GM18868 (cell line): ENCODE data around the gene GRK3.

Source experiments
- ATAC-seq: cut with Tn5 transposase; IDR thresholded peaks from one replicate; pipeline ENCODE4 v1.9.1; 2021; ENCODE audit warnings: mild to moderate bottlenecking, moderate library complexity; ENCODE audit not compliant: unreplicated experiment

The GRK3 gene

DNA sequence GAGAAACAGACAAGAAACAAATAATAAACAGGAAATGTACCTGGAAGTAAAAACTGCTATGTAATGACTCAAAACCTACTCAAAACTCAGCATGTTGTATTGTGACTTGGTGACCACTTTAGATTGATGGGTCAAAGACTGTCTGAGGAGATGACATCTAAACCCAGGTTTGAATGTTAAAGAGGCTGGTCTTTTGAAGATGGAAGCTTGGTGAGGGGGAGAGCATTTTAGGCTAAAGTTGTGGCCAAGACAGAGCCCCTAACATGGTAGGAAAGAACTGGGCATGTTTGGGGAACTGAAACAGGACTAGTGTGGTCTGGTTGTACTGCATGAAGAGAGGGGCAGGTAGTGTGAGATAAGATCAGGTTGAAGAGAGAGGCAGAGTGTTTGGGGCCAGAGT, 92.2 kb downstream of the GRK3 start:
- peak; percentile 94 for ATAC-seq

DNA sequence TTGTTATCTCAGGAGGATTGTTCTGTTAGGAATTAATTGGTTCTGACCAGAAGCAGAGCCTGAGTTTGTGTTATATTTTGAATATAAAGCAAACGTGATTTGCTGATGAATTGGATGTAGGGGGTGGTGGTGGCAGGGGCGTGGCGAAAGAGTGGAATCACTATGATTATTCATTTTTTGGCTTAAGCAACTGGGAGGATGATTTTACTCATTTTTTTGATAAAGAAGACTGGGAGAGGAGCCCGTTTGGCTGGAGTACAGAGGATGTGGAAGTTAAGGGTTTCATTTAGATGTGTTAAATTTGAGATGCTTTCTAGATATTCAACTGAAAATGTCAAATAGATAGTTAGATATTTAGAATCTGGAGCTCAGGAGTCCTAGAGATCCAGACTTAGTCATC, 94.2 kb downstream of the GRK3 start:
- ATAC-seq, result no peak

DNA sequence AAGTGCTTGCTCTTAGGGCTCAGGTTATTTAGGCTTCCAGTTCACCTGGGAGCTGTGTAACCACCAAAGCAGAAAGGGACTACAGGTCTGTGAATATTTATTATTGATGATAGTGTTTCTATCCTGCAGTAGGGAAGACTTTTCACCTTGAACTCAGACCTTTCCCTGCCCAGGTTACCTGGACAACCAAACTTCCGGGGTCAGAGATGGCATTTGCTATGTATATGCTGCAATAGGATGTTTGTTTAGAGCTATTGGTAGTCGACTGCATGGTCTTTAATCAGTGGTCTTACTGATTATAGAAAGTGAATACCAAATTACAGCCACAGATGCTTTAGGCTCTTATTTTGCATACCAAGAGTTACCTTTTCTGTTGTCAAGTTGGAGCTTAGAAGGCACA, 94.9 kb downstream of the GRK3 start:
- ATAC-seq, result no peak

DNA sequence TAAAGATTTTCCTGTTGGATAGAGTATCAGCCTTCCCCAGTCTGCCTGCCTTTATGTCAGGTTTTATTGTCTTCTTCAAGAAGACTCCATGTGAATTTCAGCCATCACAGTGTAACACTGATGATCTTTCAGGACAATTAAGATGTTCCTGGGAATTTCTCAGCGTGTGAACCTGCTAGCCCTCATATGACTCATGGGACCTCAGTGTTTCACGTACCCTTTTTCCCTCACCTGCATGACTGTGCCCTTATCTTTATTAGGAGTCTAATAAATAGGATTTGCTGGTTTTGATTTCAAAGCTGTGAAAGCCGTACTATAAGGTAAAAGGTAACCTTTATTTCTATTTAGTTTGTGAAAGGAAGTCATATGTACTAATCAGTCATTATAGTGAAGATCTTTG, 95.9 kb downstream of the GRK3 start:
- no peak for ATAC-seq

DNA sequence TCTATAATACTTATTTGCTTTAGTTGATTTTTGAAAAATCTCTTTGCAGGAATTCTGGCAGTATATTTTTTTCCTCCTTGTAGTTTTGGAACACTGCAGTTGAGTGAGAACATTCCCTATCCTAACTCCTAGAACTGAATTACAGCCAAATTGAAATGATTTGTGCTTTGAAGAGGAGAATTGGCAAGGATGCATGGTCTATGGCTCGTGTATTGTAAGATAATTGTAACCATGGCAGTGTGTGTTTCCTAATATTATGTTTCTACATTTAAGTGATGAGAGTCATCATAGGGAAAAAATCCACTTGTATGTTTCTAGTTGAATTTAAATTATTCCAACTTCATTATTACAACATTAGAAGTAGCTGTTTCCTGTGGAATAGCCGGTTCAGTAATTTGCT, 96.6 kb downstream of the GRK3 start:
- no peak for ATAC-seq

DNA sequence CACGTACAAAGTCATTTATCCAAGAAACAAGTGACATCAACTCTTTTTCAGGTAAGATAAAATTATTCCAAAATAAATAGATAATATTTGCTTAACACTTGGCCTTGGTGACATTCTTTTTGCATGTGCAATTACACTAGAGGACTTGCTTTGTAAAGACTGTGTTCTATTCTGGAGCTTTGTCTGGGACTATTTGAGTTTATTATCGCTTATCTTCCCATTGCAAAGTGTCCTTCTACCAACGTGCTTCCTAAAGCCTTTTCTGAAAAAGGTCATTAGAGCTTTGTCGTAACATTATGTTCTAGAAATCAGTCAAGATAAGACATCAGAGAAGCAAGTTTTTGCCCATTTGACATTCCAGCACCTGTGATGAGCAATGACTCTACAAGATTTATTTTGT, 99.2 kb downstream of the GRK3 start:
- no peak for ATAC-seq

DNA sequence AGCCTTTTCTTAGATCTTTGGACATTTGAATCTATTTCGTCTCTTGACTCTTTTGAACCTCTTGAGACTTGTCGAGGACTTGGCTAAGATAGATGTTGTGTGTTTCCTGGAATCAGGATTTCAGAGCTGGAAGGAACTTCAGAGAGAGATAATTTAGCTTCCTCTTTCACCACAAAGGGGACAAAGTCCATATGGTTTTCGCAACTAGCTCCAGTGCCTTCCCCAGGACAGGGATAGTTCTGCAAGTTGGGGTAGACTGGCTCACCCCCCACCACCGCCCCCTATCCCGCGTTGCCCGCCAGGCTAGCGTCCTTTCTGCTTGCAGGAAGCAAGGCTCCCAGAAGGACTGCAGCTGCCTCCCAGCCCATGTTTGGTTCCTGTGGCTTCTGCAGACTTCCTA, 101.8 kb downstream of the GRK3 start:
- no peak for ATAC-seq

DNA sequence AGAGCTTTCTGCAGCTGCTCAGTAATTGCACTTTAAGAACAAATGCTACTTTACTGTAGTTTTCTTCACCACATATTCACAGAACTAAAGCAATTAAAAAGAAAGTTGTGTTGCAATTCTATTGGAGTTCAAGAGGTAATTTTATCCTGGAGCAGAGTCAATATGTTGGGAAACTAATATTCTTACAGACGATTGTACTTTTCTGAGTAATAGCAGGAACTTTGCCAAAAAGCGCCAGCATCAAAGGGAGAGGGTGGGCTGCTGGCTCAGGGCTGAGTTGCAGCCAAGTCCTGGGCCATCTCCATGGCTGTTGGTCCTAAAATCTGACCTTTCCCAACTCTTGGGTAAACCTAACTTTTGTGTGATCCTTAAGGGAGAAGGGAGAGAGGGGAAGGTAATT, 104.0 kb downstream of the GRK3 start:
- ATAC-seq, result no peak

DNA sequence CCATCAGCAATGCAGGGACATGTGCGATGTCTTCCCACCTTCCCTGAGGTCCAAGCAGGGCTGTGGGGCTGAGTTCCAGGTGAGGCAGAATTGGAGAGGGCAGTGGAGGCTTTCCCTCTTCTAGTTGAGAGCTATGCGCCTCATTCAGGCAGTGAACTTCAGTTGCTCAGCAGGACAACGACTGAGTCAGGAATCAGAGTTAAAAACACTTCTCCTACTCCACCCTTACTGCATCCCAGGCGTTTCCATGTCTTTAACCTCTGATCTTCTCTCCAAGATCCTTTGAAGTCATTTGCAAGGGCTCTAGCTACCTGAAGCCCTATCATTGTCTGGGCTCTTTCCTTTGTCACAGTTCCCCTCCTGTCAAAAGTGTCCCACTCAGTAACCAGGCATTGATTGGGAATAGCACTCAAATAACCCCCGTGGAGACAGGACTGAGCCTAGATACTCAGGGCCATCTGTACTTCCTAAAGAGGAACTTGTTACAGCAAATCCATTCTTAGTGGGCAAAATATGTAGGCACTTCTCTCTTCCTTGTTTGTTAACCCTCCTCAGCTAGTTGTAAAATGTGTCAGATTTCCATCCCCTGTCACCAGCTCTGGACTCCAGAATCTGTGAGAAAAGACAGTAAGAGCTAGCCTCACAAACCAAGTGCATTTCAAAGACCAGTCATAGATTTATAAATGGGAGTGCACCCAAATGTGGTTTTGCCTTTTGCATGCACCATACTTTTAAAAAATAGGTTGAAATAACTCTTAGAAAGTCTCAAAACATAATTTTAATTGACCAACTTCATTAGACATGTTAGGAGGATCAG, 105.0 kb downstream of the GRK3 start:
- ATAC-seq, result no peak

DNA sequence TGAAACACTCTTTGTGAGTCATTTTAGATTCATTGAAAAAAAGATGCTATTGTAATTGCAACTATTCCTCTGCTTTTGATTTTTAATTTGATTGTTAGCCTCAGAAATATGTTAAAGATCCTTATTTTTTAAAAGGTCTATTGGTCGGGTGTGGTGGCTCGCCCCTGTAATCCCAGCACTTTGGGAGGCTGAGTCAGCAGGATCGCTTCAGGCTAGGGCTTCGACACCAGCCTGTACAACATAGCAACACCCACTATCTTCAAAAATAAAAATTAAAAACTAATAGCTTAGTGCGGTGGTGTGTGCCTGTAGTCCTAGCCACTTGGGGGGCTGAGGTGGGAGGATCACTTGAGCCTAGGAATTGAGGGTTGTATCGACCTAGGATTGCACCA, 105.6 kb downstream of the GRK3 start:
- ATAC-seq, result no peak

DNA sequence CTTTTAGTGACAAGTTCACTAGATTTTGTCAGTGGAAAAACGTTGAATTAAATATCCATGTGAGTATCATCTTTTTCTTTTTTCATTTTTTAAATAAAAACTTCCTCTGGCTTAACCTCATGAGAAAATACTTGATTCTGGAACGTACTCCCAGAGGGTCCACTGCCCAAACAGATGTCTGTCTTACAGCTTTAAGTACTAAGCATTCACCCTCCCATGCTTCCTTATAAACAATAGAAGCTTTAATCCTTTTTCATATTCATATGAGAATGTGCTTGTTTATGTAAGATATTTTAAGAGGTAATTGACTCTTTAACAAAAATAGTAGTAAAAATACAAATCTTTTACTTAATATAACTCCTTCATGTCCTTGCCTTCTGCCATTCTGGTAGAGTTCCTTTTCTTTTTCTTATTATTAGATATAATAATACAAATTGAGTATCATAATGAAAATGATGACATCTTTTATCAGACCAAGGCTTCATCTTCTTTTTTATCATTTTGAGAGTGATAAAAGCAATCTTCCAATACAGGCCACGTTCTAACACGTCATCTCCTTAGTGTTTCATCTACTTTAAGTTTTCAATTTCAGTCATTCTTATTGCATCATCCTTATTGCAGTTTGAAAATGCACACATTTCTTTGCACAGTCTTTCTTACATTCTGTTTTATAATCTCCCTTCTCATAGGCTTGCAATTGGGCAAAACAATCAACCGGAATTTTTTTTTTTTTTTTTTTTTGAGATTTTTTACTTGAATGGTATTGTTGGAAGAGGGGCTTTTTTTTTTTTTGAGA, 108.0 kb downstream of the GRK3 start:
- ATAC-seq, result no peak

DNA sequence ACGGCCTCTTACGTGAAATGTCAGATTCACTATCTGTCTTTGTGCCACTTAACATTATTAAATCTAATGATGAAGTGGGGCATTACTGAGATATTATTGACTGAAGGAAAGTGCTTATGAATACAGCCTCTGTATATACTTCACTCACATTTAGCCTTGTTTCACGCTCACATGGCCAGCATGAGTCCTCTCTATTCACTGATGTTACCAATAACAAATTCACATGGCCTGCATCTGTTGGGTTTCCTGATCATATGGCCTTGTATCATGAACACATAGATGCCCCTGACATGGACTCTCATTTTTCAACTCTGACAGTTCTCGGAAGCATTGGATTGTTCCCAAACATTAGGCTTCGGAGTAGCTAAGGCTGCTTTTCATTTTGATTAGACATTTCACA, 109.2 kb downstream of the GRK3 start:
- ATAC-seq, result no peak

DNA sequence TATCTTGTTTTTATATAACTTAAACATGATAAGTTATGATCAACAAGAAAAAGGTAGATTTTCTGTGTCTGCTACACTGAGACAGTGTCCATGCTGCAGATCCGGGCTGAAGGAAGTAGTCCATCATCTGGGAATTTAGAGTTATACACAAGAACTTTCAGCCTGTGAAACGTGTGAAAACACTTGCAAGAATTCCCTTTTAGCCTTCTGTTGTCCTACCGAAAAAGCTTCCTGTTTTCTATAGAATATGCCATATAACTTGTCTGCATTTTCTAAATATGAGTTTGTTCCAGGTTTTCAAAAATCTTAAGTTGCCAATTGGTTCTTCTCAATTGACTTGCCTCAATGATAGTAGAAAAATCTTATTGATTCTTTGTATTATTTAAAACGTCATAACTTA, 113.2 kb downstream of the GRK3 start:
- no peak for ATAC-seq

DNA sequence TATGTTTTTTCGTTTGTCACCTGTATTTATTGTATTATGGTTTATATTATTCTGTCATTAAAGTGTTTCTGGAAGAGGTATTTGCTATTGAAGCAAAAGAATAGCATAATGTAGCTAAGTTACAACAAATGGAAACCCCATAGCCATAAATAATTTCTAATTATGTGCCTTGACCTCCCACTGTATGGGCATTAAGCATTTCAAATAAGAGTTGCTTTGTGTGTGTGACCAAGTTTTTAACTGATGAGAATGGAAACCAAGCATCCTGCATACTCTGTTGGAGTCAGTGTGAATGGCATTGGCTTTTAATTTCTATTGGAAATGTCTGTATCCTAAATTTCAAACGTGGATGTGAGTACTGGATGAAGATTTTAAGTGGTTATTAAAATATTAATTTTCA, 115.6 kb downstream of the GRK3 start:
- no peak for ATAC-seq

DNA sequence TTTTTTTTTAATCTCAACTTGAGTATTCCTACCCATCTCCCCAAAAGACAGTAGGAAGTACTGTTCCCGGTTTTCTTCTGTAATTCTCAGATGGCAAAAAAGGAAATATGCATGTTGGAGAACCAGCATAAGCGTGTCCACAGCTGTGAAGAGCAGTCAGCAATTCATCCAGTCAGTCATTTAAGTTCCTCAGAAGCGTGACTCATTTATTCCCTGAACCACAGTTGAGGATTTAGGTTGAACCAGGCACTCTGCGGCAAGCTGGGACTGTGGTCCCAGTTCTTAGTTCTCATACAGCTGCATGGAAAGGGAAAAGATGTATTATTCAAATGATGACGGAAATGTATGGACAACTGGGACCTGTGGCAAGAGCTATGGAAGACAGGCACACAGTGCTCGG, 116.5 kb downstream of the GRK3 start:
- ATAC-seq, result no peak

DNA sequence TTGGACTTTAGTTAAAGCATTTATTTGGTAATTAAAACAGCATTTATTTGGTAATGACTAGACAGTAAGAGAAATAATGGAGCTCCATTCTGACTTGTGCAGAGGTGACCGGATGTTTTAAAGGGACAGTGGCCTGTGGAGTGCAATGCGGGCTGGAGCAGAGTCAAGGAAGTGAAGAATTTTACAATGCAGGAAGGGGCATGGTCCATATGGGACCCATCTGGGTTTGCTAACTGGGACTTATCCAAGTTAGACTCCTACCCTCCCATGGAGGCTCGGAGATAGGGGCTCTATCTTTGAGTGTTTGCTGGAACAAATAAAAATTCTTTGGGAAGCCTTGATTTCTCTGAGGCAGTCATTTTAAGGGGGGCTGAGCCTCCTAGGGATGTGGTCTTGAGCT, 117.6 kb downstream of the GRK3 start:
- ATAC-seq, result no peak

DNA sequence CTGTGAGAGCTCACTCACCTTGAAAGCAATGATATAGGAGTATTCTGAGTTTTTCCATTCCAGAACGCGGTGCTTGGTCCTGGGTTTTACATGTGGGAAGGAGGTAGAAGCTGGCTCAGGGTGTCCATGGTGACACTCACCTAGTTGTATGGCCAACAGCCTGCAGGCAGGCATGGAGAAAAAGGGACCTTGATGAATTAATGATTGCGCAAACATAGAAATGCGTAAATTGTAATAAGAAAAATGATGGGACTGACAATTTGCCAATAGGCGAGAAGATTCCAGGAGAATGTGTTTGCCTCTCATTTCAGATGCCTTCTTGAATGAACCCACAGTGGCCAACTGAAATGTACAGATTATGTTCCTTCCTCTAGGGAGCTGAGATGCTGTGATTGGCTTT, 124.2 kb downstream of the GRK3 start:
- no peak for ATAC-seq

DNA sequence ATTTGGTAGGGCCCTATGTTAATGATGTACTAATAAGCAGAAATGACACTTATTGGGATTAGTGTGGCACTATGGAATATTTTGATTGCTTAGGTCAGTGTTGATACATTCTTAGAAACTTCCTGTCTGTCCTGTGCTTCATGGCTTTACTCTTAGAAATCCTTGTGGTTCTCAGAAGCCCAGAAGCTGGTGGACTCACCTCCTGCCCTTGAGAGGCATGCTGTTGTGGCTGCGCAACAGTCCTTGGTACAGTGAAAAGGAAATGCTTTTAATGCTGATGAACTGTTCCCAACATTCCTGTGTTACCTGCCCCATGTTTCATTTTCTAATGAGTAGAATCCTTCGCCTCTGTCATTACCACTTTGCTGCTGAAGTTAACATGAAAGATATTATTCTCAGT, 125.2 kb downstream of the GRK3 start:
- no peak for ATAC-seq

DNA sequence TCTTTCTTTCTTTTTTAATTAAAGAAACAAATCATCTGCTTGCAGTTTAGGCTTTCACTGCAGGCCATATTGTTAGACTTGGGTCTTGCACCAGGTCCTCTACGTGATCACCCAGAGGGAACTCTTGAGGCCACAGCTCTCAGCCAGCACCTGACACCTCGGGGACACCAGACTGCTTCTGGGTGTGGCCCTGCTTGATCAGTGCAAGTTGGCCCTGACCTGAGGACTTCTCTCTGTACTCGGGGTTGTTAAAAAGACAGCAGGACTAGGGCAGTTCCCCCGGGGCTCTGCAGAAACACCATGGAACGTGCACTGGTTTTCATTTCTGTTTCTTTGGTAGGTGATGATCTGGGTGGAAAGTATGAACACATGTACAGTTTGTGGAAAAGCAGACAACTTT, 126.3 kb downstream of the GRK3 start:
- no peak for ATAC-seq

DNA sequence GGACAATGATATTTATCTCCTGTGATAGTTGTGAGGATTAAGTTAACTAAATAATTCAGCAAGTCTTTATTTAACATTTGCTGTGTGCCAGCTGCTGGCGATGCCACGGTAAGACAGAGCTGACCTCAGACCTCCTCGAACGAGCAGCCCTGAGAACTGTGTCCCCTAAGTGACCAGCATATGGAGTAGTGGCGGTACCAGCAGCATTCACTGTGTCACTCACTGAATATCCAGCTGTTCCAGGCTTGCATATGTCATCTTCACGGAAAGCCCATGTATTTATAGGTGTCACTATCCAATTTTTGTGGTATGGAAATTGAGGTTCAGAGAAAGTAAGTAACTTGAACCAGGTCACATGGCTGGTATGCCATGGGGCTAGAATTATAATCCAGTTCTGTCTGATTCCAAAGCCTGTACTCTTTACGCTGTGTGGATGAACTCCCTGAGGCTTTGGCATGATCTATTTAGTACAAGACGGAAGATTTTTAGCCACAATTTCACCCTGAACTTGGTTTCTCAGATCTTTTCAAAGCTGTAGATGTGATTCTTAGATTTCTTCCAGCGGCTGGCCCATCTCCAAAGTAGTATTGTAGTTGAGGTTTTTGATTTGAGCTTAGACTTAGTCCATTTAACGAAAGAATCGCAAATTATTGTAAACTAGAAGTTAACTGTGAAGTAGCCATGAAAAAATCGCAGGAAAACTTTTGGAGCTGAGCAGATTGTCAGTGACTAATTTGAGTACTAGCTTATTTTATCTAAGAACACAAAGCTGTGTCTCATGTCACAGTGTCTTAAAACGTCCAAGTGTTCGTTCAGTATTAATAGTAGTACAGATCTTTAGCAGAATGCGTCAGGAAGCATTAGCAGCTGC, 128.2 kb downstream of the GRK3 start:
- no peak for ATAC-seq

DNA sequence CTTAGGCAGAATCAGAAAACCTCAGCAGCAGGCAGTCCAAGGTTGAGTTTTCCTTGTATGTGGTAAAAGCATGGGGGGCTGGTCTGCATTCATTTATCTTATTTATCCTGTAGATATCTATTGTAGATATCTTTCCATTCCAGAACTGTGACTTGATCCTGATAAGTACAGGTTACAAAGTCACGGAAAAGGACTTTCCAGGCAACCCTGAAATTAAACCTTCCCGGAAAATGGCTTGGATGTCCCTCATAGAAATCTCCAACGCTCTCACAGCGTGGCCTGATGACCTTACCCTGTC, 128.7 kb downstream of the GRK3 start:
- ATAC-seq, result no peak
